HFFc6 (cell line): ENCODE measurements around the gene TEAD3. TPM values are rescaled to one million over a fixed set of nuclear protein-coding genes. Genes with fewer than 3 reads are reported as not detected.

Experiments used
- DNase-seq: peaks from one replicate; pipeline ENCODE4 v3.0.0-alpha.2; 2018
- H3K27ac Mint-ChIP-seq: 2 replicates; pipeline ENCODE4 v1.8.0; 2020; ENCODE audit warnings: mild to moderate bottlenecking, mixed read lengths
- H3K27me3 Mint-ChIP-seq: 2 replicates; pipeline ENCODE4 v1.8.0; 2021; ENCODE audit warnings: mild to moderate bottlenecking, moderate library complexity, mixed read lengths; ENCODE audit not compliant: insufficient read depth
- H3K36me3 Mint-ChIP-seq: 2 replicates; pipeline ENCODE4 v1.8.0; 2021; ENCODE audit warnings: low read depth, mixed read lengths
- H3K4me1 Mint-ChIP-seq: 2 replicates; pipeline ENCODE4 v1.8.0; 2020; ENCODE audit warnings: low read depth, mixed read lengths
- H3K4me3 Mint-ChIP-seq: 2 replicates; pipeline ENCODE4 v1.8.0; 2020; ENCODE audit warnings: mild to moderate bottlenecking, moderate library complexity, mixed read lengths
- H3K9me3 Mint-ChIP-seq: 2 replicates; pipeline ENCODE4 v1.8.0; 2020; ENCODE audit warnings: mild to moderate bottlenecking, mixed read lengths
- CTCF ChIP-seq: fragments of 200-600 bp; sonication (generic); IDR thresholded peaks from 2 replicates; pipeline ENCODE4 v1.5.0; 2021; ENCODE audit warnings: antibody characterized with exemption, mild to moderate bottlenecking
- microRNA-seq: library from miRNA; unstranded; fragments of <30 nt; microRNA quantifications from one replicate; pipeline ENCODE4, GENCODE V29; 2019
- total RNA-seq, 6 experiments: library from RNA; stranded (reverse); fragmentation: NEBNext Ultra II Directional; extraction: Animal tissue kit (Norgen Biotek cat#: 25700); gene quantifications; 2 replicates in 1 of 6; 3 replicates in 5 of 6; pipeline ENCODE4 v1.2.3, GENCODE V29; 2021

TEAD3 gene
- total RNA-seq, 6 experiments from 2014 or later, result 34.2 to 39.5 (median 36.5) TPM

- peaks cover 50% of the 10 kb centered on the region for H3K4me1 Mint-ChIP-seq
- DNase-seq, result no peak
- peak overlapping the region; percentile 90 for H3K27ac Mint-ChIP-seq
- peaks cover 40% of the 10 kb centered on the region for H3K36me3 Mint-ChIP-seq
- H3K9me3 Mint-ChIP-seq, result peaks cover 15% of the 10 kb centered on the region
- peak; percentile 17; the same call in 1 of the 2 replicates for TF ChIP-seq CTCF
- H3K4me3 Mint-ChIP-seq, result peak overlapping the region; percentile 70
- peaks cover 2% of the 10 kb centered on the region for H3K27me3 Mint-ChIP-seq
Measured at GRCh38 chr6:35428421-35429149, 68.3 kb downstream of the TEAD3 start.

GRCh38 chr6:35427851-35428321 lies 69.0 kb downstream of the TEAD3 start:
- H3K4me1 Mint-ChIP-seq, result peaks cover 50% of the 10 kb centered on the region
- TF ChIP-seq CTCF, result no peak
- peak; percentile 75 for DNase-seq
- peaks cover 15% of the 10 kb centered on the region for H3K9me3 Mint-ChIP-seq
- H3K36me3 Mint-ChIP-seq, result peaks cover 40% of the 10 kb centered on the region
- H3K27me3 Mint-ChIP-seq, result peaks cover 4% of the 10 kb centered on the region
- peak overlapping the region; percentile 70 for H3K4me3 Mint-ChIP-seq
- peak overlapping the region; percentile 90 for H3K27ac Mint-ChIP-seq

GRCh38 chr6:35427435-35427834 lies 69.4 kb downstream of the TEAD3 start:
- H3K9me3 Mint-ChIP-seq, result peaks cover 15% of the 10 kb centered on the region
- H3K4me3 Mint-ChIP-seq, result 0 out of 2 replicates have a peak overlapping the region, but pooled peaks have one; percentile 70
- peak overlapping the region; percentile 90 for H3K27ac Mint-ChIP-seq
- peaks cover 4% of the 10 kb centered on the region for H3K27me3 Mint-ChIP-seq
- no peak for TF ChIP-seq CTCF
- DNase-seq, result no peak
- H3K4me1 Mint-ChIP-seq, result peaks cover 50% of the 10 kb centered on the region
- peaks cover 40% of the 10 kb centered on the region for H3K36me3 Mint-ChIP-seq

GRCh38 chr6:35426074-35426473 lies 70.8 kb downstream of the TEAD3 start:
- Mint-ChIP-seq H3K27ac (peak overlapping the region; percentile 73), H3K4me1 (peaks cover 50% of the 10 kb centered on the region), H3K36me3 (peaks cover 40% of the 10 kb centered on the region), H3K9me3 (peaks cover 15% of the 10 kb centered on the region), H3K27me3 (peaks cover 4% of the 10 kb centered on the region), H3K4me3 (peak overlapping the region; percentile 33)
- no peak for DNase-seq
- TF ChIP-seq CTCF, result no peak

GRCh38 chr6:35425284-35425683 lies 71.6 kb downstream of the TEAD3 start:
- H3K9me3 Mint-ChIP-seq, result peaks cover 15% of the 10 kb centered on the region
- peaks cover 50% of the 10 kb centered on the region for H3K4me1 Mint-ChIP-seq
- DNase-seq, result peak; percentile 92
- peak overlapping the region; percentile 62 for H3K4me3 Mint-ChIP-seq
- peak overlapping the region; percentile 83 for H3K27ac Mint-ChIP-seq
- TF ChIP-seq CTCF, result no peak
- H3K36me3 Mint-ChIP-seq, result peaks cover 38% of the 10 kb centered on the region
- H3K27me3 Mint-ChIP-seq, result peaks cover 4% of the 10 kb centered on the region

Small RNA genes within 50 kb of the gene (microRNA-seq; reads per million reads assigned to microRNA genes)
- gene MIR7111, result 5.4 reads per million

Other genes starting within 250 kb of the TEAD3 start
- 10 to 100 TPM; 12.7 to 17.1 (median 16.4) TPM for gene ZNF76, start 237.3 kb downstream of the TEAD3 start, total RNA-seq
- 1 to 10 TPM; 2.8 to 4.8 (median 3.6) TPM for gene DEF6, start 199.3 kb downstream of the TEAD3 start, total RNA-seq
- 10 to 100 TPM; 39.0 to 46.4 (median 41.2) TPM for gene PPARD, start 154.5 kb downstream of the TEAD3 start, total RNA-seq
- gene FANCE, start 44.7 kb downstream of the TEAD3 start, total RNA-seq, result 10 to 100 TPM in 1 of 6 experiments, 1 to 10 TPM in 5; 7.2 to 10.7 (median 9.2) TPM
- 1,000 to 10,000 TPM; 1,220 to 1,355 (median 1,285) TPM for gene RPL10A, start 28.7 kb downstream of the TEAD3 start, total RNA-seq
- gene TULP1, start 15.8 kb upstream of the TEAD3 start, total RNA-seq, result not detected
- 10 to 100 TPM in 5 of 6 experiments, 1 to 10 TPM in 1; 7.6 to 12.9 (median 11.8) TPM for gene FKBP5, start 191.8 kb upstream of the TEAD3 start, total RNA-seq
- gene ARMC12, start 240.0 kb upstream of the TEAD3 start, total RNA-seq, result under 1 TPM in 4 of 6 experiments, not detected in 2; 0.17 to 0.33 (median 0.27) TPM